ENCODE results near the gene CYB561D2.
A peak's percentile ranks its signal among the peaks of the same experiment; 100 is the strongest.

CYB561D2 gene

DNA sequence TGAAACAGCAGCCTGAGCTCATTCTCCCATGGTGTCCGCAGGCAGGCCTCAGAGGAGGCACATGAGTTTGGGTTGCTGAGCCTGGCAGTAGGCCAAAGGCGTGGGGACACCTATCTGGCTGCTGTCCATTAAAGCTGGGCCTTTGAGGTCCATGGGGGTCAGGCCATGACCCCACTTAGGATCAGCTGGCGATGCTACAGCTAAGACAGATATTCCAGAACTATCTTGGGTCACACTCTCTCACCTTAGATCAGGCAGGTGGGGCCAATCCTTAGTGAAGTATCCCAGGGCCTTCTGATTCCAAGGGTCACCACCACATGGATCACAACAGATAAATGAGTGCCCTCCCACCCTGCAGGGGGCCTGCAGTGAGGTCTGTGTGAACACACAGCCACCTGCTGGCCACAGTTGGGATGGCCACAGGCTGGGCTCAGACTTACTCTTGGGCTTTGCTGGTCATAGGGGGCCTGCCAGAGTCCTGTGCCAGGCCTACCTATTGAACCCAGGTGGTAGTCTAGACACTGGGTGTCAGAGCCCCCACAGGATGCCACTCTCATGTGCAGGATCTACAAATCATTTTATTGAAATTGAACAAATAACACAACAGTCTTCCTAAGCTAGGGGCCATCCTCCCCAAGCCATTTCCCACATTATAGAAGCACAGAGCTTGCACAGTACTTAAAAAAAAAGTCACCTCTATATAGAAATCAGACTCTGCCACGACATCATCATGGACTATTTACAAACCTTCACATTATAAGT, 26.1 kb upstream of the CYB561D2 start:
- DNase-seq = no peak

DNA sequence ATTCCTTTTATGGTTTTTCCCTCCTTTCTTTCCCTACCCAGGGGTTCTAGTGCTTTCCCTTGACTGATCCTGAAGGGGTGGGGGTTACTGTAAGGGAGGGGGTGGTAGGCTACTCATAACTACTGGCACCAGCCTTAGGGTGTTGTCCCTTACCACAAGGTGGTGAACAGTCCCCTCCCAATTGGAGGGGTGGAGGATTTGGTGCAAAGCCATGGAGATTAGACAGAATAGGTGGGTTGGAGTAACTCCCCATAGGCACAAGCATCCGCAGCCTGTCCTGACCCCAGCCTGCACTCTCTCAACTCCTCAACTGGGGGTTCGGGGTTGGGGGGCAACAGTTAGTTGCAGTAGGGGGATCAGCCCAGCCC, 25.6 kb upstream of the CYB561D2 start:
- no peak for DNase-seq

DNA sequence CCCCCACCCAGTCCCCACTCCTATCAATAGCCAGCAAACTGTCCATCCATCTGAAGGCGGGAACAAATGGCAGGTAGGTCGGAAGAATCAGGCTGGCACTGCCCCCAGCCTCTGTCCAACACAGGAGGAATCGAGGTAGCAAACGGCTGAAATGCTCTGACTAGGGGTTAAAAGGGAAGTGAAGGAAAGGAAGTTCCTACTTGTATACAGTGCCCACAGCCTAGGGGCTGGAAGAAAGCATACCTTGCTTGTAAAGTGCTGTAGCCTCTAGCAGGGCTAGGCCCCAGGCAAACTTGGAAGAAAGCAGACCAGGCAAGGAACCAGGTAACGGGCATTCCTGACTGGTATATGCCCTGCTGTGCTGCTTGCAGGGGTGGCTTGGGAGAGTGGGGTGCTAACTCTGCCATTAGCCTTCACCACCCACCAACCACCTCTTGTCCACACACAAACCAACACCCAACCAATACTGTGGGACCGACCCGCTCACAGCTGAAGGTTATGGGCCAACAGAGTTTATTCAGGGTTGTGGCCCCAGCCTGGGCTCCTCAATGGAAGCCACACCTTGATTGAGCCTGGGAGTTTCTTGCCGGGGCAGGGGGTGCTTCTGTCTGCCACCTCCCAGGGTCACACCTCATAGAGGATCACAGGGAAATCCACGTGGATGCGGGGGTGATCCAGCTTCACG, 25.0 kb upstream of the CYB561D2 start:
- DNase-seq = no peak

- DNase-seq = no peak
These were observed 24.5 kb upstream of the CYB561D2 start for GRCh38 chr3:50326182-50326541.

DNA sequence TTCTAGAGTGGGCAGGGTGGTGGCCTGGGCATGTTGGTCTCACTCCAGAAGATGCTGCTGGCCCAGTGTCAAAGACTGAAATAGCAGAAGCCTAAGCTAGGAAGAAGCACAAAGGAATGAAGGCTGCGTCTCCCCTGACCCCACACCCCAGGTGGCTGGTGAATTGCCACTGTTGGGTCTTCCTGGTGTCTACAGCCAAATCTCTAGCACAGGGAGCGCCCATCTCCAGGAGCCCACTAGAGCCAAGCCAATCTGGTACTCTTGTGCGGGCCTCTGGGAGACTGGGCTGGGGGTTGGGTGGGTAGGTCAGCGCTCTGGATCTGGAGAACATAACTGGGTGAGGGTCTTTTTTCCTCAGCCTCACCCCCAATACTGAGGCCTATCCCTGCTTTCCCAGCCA, 23.5 kb upstream of the CYB561D2 start:
- no peak for DNase-seq

GRCh38 chr3:50327943-50328691, 22.5 kb upstream of the CYB561D2 start, which contains the start of gene TUSC2:
TUSC2 (minus strand) TSS chr3:50328223; CDS start chr3:50328099, 124 bp downstream.
- peak; percentile 76 for DNase-seq

- DNase-seq = no peak
These were observed 20.3 kb upstream of the CYB561D2 start for GRCh38 chr3:50330330-50330729.

DNA sequence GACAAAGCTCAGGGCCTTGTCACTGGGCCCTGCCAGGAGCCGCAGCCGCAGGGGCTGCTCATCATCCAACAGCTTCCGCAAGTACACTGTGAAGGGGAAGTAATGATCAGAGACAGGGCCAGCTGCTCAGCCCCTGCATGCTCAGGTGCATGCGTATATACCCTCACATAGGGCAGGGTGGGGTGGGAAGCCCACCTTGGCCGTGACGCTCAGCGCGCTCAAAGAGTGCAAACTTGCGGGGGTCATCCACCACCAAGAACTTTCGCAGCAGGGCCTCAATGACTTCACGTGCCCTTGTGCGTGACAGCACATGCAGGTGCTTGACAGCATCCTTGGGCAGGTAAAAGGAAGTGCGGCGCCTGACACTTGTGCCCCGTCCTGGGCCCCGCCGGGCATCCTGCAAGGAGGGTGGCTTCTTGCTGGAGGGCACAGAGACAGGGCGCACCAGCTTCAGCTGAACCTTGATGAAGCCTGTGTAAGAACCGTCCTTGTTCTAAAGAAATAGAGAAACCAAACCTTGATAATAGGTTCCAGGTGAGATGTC, 19.2 kb upstream of the CYB561D2 start:
- no peak for DNase-seq

DNA sequence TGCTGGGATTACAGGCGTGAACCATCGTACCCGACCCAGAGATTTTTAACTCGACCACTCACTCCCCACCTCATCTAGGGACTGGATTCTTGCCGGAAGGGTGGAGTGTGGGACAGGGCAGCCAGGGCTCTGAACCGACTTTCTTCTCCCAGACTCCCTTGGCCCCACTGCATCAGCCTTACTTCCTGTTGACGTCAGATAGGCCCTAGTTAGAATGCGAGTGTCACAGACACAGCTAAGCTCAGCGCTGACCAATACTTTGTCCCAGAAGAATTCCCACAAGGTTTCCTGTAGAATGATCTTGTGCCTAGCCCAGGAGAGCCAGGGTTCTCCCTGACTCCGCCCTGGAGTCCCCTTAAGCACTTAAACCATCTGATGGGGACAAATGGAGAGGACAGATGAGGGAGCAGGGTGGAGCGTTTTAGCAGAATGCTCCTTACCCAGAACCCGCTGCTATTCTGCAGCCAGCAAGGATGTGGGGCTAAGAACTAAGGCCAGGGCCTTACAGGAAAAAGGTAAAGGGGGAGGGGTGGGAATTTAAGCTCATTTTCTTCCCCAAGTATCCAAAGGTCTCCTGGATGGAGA, 16.8 kb upstream of the CYB561D2 start:
- no peak for DNase-seq

DNA sequence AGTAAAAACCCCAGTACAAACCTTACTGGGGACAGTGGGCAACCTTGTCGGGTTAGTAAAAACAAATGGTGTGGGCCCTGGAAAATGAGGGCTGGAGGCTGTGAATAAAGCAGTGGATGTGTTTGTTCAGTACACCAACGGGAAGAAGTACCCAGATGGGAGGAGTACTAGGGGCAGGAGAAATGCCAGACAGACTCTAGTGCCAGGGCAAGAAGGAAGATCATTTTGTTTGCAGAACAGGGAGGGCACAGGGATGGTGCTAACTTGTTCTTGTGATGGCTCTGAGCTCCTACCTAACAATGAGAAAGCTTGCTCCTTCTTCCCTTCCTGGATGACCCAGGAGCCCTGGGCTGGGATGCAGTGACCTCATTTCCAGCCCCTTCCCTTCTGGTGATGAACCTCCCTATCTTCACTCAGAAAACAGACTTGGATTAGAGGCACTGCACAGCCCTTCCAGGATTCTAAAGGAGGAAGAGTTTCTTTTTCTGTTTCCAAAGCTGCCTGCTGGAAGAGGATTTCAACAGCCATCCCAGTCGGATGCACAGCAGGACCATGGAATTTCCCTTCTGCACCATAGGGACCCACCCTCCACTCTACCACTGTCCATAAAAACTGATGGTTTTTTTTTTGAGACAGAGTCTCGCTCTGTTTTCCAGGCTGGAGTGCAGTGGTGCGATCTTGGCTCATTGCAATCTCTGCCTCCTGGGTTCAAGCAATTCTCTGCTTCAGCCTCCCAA, 16.2 kb upstream of the CYB561D2 start:
- DNase-seq = no peak

GRCh38 chr3:50336452-50337174, 14.0 kb upstream of the CYB561D2 start:
- DNase-seq = no peak

GRCh38 chr3:50337175-50337861, 13.3 kb upstream of the CYB561D2 start:
- peak; percentile 94 for DNase-seq

GRCh38 chr3:50338965-50339364, 11.7 kb upstream of the CYB561D2 start:
- no peak for DNase-seq

GRCh38 chr3:50339485-50340146, 11.0 kb upstream of the CYB561D2 start:
- no peak for DNase-seq

DNA sequence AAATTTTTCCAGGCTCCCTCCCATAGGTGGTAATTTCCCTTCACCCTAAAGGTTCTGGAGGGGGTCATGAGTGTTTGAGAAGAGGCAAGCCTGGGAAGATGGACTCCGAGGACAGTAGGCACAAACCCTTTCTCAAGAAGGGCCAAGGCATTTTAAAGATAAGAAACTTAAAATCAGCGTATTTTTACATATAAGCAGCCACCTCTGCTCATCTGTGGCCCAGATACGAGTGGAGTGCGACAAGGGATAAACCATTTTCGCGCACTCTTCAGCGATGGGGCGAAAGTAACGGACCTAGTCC, 10.6 kb upstream of the CYB561D2 start:
- no peak for DNase-seq

DNA sequence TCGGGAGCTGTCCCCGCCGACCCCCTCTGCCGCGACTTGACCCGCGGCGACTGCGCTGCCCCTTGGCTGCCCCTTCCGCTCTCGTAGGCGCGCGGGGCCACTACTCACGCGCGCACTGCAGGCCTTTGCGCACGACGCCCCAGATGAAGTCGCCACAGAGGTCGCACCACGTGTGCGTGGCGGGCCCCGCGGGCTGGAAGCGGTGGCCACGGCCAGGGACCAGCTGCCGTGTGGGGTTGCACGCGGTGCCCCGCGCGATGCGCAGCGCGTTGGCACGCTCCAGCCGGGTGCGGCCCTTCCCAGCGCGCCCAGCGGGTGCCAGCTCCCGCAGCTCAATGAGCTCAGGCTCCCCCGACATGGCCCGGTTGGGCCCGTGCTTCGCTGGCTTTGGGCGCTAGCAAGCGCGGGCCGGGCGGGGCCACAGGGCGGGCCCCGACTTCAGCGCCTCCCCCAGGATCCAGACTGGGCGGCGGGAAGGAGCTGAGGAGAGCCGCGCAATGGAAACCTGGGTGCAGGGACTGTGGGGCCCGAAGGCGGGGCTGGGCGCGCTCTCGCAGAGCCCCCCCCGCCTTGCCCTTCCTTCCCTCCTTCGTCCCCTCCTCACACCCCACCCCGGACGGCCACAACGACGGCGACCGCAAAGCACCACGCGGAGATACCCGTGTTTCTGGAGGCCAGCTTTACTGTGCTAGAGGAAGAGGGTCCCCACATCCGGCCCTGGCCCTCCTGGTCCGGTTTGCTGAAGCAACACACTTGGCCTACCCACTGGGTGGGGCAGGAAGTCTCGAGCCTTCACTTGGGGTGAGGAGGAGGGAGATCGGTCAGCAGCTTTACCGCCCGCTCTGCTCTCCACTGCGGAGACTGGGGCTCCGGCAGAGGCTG, 10.0 kb upstream of the CYB561D2 start, which contains the start of gene RASSF1:
Gene RASSF1 (minus strand): TSS at position 389 of the 882 bp plus-strand sequence. CDS start 31 bp downstream, at position 358.
- DNase-seq = no peak

GRCh38 chr3:50341537-50341936, 9.1 kb upstream of the CYB561D2 start:
- DNase-seq = no peak

GRCh38 chr3:50341996-50342650, 8.5 kb upstream of the CYB561D2 start:
- DNase-seq = no peak
